Eye (tissue), 1 donor: Measurements from ENCODE around the gene ASAP2.
"Not testable (repeated sequence)": the region's sequence is repeated elsewhere in the genome, so short reads cannot be mapped to it uniquely, and the experiment has no call there.

Experiments
- DNase-seq: peaks from one replicate; pipeline ENCODE4 v3.0.0-alpha.2; 2015

ASAP2 gene

GRCh38 chr2:9256147-9256546 is 49.5 kb downstream of the ASAP2 start:
- no peak for DNase-seq

- no peak for DNase-seq
These were observed 50.0 kb downstream of the ASAP2 start for GRCh38 chr2:9256570-9257043.

GRCh38 chr2:9258501-9258900 is 51.9 kb downstream of the ASAP2 start:
- no peak for DNase-seq

- no peak for DNase-seq
These were observed 52.4 kb downstream of the ASAP2 start for GRCh38 chr2:9258953-9259399.

GRCh38 chr2:9260464-9260918 is 53.9 kb downstream of the ASAP2 start:
- DNase-seq = no peak

- no peak for DNase-seq
These were observed 54.7 kb downstream of the ASAP2 start for GRCh38 chr2:9261231-9261883.

GRCh38 chr2:9262671-9263171 is 56.1 kb downstream of the ASAP2 start:
- peak; percentile 67 for DNase-seq

GRCh38 chr2:9263428-9263827 is 56.8 kb downstream of the ASAP2 start:
- no peak for DNase-seq

GRCh38 chr2:9264301-9264700 is 57.7 kb downstream of the ASAP2 start:
- no peak for DNase-seq

- no peak for DNase-seq
These were observed 60.1 kb downstream of the ASAP2 start for GRCh38 chr2:9266711-9267110.

- DNase-seq = not testable (repeated sequence)
These were observed 60.7 kb downstream of the ASAP2 start for GRCh38 chr2:9267286-9267685.

GRCh38 chr2:9268301-9269080 is 61.9 kb downstream of the ASAP2 start:
- DNase-seq = peak; percentile 90

- no peak for DNase-seq
These were observed 62.7 kb downstream of the ASAP2 start for GRCh38 chr2:9269295-9269694.

- DNase-seq = peak; percentile 55
These were observed 63.2 kb downstream of the ASAP2 start for GRCh38 chr2:9269695-9270360.

- no peak for DNase-seq
These were observed 64.5 kb downstream of the ASAP2 start for GRCh38 chr2:9271091-9271490.

- DNase-seq = no peak
These were observed 65.1 kb downstream of the ASAP2 start for GRCh38 chr2:9271691-9272090.

- DNase-seq = no peak
These were observed 67.0 kb downstream of the ASAP2 start for GRCh38 chr2:9273486-9274130.

- no peak for DNase-seq
These were observed 68.2 kb downstream of the ASAP2 start for GRCh38 chr2:9274701-9275343.

GRCh38 chr2:9275399-9275798 is 68.8 kb downstream of the ASAP2 start:
- no peak for DNase-seq

GRCh38 chr2:9276074-9276473 is 69.5 kb downstream of the ASAP2 start:
- no peak for DNase-seq

GRCh38 chr2:9276901-9277451 is 70.4 kb downstream of the ASAP2 start:
- no peak for DNase-seq

- no peak for DNase-seq
These were observed 71.8 kb downstream of the ASAP2 start for GRCh38 chr2:9278439-9278838.
